Activated T-helper 1 cell treated with anti-CD3 and anti-CD28 coated beads, Interleukin-2, amount 50 U/mL, for 16 hours (primary cell): ENCODE data around the gene ACSL1.

ENCODE experiments used
- DNase-seq, 2 donors: peaks; one replicate each; pipeline ENCODE4 v3.0.0-alpha.2; 2020; ENCODE audit warnings: low read depth in 1 of 2, low spot score in 1 of 2

ACSL1 gene, protein sequence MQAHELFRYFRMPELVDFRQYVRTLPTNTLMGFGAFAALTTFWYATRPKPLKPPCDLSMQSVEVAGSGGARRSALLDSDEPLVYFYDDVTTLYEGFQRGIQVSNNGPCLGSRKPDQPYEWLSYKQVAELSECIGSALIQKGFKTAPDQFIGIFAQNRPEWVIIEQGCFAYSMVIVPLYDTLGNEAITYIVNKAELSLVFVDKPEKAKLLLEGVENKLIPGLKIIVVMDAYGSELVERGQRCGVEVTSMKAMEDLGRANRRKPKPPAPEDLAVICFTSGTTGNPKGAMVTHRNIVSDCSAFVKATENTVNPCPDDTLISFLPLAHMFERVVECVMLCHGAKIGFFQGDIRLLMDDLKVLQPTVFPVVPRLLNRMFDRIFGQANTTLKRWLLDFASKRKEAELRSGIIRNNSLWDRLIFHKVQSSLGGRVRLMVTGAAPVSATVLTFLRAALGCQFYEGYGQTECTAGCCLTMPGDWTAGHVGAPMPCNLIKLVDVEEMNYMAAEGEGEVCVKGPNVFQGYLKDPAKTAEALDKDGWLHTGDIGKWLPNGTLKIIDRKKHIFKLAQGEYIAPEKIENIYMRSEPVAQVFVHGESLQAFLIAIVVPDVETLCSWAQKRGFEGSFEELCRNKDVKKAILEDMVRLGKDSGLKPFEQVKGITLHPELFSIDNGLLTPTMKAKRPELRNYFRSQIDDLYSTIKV

DNA sequence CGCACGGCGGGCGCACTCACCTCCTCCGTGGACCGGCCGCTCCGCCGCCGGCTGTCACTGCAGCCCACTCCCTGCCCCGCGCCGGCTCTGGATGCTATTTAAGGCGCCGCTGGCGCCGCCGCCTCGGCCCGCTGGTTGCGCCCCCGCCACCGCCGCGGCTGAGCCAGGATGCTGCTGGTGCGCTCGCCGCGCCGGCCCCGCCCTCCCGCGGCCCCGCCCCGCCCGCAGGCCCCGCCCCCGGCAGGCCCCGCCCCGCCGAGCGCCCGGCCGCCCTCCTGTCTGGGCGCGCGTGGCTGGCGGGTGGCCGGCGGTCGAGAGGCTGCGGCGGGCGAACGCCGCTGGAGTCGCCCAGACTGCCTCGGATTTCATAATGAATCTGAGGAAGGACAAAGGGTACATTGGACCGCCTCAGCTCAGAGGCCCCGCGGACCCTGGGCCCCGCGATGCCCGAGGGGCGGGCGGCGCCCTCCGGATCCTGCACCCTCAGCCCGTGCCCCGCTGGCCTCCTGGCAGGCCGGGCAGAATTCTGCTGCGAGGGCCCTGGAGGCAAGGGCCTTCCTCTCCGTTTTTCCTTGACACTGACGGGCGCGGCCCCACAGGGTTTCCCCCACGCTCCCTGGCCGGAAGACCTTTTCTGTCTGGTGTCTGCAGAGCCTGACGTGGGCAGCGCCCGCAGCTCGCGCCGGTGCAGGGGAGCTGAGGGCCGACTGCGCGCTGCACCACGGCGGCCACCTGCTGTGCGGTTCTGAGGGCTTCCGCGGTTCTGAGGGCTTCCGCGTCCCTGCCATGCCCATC, at the start of gene ACSL1:
Gene ACSL1, minus strand, starts transcription at position 73 of the 795 bp plus-strand sequence. CDS start 22,454 bp downstream, outside the sequence.
- DNase-seq = peak; percentile 45 to 66

DNA sequence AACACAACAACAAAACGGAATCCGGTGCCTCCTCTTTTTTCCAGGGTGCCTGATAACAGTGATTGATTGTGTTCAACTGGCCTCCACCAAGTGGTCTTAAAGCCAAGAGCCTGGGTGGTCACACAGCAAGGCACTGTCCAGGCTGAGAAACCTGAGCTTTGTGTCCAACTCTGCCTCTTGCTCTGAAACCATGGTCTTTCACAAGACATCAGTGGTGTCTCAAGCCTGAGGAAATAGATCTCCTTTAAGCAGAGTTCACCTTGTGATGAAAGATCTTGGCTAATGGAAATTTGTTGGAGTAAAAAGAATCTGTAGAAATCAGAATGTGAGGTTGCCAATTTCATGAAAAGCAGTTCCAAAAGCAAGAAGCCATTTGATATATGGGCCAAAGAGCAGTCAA, 47.3 kb upstream of the ACSL1 start:
- DNase-seq = no peak

DNA sequence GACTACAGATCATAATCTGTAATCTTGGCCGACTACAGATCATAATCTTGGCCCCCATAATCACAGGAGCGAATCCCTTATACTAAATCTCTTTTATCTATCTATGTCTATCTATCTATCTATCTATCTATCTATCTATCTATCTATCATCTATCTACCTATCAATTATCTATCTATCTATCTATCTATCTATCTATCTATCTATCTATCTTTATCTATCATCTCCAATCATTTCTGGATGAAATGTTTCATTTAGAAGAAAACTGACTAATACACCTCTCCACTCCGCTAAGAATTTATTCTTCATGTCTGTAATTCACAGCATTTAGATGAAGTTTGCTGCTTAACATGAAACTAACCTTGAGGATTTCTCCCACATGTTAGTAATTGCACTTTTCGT, 45.0 kb upstream of the ACSL1 start:
- DNase-seq = no peak

DNA sequence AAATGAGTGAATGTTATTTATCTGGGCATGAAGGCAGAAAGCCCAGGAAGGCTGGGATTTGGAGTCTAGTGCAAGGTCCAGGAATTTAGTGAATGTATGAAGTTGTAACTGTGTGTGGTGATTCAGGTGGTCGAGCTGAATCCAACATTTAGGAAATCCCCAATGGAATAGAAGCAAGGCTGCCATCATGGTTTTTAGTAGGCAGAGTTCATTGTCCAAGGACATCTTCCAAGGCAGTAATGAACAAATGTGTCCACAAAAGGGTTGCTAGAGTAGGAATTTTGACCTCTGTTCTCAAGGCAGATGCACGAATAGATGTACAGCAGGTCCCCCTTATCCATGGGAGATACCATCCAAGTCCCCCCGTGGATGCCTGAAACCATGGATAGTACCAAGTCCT, 42.9 kb upstream of the ACSL1 start:
- DNase-seq = no peak

DNA sequence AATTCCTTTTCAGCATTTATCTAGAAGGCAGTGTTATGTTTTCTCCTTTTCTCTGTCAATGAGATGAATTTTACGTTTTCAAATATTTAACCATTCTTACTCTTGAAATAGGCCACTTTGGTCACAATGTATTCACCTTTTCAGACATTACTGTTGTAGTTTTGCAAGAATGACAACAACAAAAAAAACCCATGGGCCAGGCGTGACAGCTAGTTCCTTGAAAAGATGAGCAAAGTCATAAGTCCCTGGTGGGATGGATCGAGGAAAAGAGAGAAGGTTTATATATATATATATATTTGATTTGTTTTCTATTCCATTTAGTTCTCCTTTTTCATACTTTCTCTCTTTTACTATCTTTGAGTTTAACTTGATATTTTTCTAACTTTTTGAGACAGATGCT, 38.1 kb upstream of the ACSL1 start:
- no peak for DNase-seq

DNA sequence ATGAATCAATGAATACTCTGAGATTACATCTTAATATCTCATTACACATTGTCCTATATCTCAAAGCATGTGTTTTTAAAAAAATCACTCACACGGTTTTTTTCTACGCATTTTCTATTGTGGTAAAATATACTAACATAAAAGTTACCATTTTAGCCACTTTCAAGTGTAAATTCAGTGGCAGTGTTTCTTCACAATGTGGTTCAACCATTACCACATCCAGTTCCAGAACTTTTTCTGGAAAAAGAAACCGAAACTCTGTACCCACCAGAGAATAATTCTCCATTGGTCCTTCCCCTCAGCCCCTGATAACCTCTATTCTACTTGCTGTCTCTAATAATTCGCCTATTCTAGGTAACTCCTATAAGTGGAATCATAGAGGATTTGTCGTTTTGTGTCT, 35.3 kb upstream of the ACSL1 start:
- no peak for DNase-seq

DNA sequence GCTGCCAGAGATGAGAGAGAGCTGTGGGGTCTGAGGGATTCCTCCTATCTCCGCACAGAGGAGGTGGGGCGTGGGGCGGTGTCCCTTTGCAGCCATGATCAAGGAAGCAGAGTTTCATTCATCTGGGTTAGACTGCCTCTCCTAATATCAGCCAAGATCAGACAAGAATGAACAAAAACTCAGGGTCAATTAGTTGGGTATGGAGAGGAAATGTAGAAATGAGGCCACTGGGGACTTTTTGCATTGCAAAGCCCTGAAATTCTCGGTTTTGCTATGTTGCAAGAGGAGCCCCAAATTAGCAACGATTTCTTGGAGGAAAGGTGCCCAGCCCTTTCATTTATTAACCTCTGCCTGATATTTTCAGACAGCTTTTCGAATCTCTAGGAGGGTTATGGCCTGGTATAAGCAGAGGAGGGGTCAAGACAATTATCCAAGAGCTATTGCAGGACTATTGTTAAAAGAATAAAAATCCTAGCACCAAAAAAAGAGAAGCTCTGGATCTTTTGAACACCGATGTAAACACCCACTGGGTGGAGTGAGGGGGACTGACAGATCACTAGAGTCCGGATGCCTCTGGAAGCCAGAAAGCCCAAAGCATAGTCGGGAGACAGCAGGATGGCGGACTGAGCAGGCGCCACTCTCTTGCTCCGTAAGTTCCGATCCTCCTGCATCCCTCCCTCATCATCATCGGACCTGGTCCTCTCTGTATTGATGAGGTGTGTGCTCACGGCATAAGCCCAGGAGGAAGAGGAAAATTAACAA, 34.4 kb upstream of the ACSL1 start:
- no peak for DNase-seq

DNA sequence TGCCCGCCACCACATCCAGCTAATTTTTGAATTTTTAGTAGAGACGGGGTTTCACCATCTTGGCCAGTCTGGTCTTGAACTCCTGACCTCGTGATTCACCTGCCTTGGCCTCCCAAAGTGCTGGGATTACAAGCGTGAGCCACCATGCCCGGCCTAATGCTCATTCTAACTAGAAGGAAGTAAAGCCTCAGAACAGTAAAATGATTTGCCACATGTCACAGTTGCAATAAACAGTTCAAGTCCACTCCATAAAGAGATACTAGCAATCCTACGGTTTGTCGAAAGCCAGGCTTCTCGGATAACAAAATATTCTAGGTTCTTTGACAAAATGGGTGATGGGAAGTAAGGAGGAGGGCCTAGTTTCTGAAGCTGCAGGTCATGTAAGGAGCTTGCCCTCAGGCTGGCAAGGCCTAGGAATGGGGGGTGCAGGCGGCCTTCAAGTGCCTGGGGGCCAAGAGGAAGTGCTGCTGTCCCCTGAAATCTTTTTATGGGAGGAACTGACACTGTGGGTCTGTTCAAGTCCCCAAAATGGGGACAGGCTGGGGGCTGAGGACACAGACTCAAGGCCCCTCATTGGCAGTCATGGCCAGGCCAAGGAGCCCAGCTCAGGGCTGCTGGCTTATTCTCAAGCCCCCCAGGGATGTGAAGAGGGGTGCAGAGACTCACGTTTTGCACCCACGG, 31.8 kb upstream of the ACSL1 start:
- DNase-seq = no peak

DNA sequence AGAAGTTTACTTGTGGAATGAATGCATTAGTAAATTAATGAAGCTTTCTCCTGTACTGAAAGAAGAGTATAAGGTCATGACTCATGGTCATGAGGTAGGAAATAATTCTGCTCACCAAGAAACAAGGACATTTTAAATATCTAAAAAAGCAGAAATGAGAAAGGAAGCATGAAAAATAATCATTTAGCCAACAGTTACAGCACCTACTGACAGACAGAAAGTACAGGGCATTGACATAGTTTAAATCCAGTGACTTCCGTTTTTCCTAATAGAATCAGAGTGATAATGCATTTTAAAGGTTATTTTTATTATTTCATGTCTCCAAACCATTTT, 30.5 kb upstream of the ACSL1 start:
- no peak for DNase-seq

DNA sequence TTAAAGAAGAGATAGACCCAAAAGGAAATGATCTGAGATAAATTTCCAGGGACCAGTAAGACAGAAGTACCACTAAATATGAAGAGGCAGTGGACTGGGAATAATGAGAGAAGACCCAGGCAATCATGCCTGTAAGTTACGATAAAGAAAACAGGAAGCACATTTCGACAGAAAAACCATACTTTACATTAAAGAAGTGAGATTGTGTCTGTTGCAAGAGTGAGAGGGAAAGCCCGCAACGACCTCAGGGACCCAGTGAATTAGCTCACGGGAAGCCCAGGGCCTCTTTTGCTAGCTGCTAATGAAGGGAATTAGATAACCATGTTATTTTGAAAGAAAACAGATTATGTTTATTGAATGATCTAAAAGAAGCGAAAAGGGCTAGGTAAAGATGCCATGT, 28.9 kb upstream of the ACSL1 start:
- no peak for DNase-seq

DNA sequence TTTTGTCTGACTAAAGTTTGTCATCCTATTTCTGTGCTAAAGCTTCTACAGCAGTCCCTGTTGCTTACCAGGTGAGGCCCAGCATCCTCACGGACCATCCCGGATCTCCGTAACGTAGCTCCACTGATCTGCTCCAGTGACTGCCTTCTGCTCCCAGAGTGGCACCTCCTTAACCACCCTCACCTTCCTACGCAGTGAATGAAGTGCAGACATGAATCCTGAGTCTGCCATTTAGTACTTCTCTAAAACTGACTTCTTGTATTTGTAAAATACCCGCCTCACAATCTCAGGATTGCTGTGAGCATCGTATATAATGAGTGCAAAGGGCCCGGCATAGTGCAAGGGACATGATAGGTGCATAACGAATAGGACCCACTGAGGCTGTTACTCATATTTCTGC, 27.7 kb upstream of the ACSL1 start:
- no peak for DNase-seq

DNA sequence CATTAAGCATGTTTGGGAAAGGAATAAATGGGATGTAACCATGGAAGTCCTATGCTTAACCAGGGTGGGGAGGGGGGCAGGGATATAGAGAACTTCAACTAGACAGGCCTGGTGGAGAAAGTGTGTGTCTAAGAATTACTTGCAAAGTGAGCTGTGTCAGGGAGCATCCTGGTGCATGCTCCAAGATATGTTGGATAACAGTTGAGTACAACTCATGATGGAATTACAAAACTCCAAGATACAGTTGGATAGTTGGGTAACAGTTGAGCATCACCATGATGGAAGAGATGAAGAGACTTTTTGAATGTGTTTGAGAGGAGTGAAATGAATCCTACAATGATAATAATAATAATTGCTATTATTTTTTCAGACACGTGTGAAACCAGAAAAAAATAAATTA, 26.1 kb upstream of the ACSL1 start:
- DNase-seq = no peak

DNA sequence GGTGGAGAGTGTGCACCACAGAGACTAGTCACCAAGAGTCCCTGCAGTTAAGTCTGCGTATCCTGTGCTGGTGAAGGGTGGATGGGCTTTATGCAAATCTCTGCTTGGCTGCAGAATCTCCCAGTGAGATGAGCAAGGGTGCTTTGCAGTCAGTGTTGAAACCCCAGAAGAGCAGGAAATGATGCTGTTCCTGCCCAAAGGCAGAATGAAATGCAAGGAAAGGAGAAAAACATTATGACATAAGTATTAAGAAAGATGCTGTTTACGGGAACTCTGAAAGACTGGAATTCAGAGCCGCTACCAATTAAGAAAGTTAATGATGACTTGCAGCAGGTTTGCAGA, 25.4 kb upstream of the ACSL1 start:
- no peak for DNase-seq

DNA sequence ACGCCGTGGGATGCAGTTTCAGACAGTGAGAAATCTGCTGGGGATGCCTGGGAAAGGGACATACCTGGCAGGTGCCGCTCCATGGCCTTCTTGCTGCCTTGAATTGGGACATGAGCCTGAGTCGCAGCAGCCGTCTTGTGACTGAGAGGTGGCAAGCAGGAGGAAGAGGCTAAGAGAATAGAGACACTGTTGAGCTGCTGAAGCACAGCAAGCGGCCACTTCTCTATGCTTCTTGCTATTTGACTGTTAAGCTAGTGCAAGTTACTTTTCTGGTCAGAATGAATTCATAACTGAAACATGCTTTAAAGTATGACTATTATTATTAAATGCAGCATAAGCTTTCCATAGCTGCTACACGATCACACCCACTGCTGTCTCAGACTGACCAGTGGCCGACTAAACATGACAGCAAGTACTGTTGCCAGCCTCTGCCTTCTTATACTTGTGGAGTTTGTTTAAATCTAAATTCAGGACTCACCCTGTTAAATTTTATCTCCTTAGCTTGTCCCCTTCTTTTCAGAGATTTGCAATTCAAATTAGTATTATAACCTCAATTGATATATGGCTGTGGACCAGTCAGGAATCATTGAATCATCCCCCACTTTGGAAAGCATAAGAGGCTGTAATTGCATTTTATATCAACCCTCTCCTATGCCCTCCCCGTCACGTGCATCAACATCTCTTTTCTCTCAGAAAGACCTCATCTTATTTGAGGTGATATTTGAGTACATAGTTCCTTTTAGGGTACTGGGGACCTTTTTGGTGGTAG, 24.8 kb upstream of the ACSL1 start:
- no peak for DNase-seq

DNA sequence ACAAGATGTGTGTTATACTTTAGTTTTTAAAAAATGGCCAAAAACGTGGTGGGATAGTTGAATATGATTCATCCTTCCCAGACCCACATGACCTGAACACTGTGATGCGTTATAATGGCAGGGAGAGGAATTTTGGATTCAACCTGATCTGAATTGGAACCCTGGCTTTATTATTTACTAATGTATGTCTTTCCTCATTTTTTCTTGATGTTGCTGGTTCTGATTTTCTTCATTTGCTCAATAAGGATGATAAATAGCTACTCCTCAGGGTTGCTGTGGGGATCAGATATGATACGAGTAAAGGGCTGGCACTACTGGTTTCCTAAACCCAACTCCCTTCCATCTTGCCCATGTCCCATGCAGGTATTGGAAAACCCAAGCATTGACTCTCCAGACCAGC, 24.2 kb upstream of the ACSL1 start:
- no peak for DNase-seq

DNA sequence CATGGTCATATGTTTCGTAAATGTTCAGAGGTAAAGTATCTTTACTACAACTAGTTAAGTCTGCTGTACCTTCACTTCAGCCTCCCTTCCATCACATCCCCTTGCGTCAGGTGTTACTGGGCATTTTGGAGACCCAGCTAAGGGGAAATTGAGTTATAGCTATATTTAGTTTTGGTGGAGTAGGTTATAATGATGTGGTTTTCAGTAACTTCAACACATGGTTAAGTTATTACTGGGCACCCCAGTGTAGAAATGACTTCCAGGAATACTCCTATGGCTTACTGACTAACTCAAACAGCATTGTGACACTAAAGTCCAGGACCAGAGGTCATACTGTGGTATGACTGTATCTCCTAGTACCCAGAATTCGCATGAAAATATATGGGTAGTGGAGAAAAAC, 23.4 kb upstream of the ACSL1 start:
- no peak for DNase-seq

DNA sequence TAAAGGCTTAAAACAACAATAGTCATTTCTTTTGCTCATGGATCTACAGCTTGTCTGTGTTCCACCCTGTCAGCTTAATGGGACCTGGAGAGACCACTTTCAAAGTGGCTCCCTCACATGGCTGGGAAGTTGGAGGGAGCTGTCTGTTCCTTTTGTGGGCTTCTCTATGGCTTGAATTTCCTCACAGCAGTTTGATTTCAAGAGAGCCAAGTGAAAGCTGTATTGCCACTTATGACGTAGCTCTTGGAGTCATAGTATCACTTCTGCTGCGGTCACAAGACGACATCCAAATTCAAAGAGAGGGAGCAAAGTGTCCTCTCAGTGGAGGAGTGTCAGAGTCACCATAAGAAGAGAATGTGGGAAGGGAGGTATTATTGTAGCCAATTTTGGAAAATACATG, 22.7 kb upstream of the ACSL1 start:
- DNase-seq = no peak

DNA sequence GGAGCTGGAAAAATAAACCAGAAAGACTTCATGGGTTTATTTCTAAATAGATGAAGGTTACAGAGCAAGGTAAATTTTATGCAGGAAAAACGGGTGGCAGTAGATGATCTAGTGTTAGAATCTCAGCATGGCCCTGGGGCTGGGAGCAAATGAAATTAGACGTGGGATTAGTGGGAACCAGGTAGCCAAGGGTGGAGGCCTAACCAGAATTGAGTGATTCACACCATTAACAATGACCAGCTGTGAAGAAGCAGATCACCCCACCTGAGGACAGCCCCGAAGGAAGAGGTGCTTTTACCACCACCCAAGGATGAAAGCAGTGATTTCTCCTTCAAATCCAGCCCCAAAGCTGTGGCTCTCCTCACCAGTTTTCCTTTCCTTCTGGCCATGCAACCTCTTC, 20.8 kb upstream of the ACSL1 start:
- DNase-seq = no peak

DNA sequence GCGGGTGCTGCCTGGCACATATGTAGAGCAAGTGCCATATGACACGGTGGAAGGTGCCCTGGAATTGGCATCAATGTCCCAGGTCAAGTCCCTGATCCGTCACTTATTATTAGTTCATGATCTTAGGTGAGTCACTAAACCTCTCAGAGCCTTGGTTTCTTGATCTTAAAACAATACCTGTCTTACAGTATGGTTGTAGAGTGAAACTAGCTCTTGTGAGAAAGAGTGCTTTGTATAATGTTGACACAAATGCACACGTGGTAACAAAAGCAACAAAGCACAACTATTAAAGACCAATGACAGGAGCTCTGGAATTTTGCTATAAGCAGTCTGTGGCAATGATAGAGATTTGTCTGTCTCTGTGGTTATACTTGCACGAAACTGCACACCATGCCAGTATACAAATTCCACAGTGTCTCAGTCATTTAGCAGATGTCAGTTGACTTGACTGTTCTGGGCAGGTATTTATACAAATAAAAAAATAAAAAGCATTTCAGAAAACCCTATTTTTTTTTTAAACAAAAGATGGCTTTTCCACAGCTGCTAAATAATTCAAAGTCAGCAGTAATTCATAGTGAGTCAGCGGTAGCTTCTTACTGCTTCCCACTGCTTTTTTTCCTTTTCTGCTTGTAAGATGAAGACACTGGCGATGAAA, 19.7 kb upstream of the ACSL1 start:
- no peak for DNase-seq

DNA sequence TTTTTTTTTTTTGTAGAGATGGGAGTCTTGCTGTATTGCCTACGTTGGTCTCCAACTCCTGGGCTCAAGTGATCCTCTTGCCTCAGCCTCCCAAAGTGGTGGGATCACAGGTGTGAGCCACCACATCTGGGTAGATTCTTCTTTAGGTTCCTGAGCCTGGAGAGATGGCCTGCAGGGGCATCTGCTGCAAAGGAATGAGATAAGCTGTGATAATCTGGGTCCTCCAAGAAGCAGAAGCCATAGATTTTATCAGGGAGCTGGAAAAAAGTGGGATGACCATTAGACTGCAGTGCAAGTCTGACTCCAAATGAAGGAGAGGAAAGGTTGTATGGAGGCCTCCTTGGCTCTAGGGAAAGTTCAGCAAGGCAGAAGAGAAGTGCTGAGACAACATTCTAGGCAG, 19.0 kb upstream of the ACSL1 start:
- DNase-seq = no peak
